ENCODE results near the gene MCTP1. TPM values are rescaled to one million over a fixed set of nuclear protein-coding genes. Genes with fewer than 3 reads are reported as not detected.

Gene MCTP1
- total and polyA plus RNA-seq, 2 of the 13 experiments (the other 11 are each of a cell fraction or from before 2014, with no cell fraction given) = 0.15 to 0.48 TPM

DNA sequence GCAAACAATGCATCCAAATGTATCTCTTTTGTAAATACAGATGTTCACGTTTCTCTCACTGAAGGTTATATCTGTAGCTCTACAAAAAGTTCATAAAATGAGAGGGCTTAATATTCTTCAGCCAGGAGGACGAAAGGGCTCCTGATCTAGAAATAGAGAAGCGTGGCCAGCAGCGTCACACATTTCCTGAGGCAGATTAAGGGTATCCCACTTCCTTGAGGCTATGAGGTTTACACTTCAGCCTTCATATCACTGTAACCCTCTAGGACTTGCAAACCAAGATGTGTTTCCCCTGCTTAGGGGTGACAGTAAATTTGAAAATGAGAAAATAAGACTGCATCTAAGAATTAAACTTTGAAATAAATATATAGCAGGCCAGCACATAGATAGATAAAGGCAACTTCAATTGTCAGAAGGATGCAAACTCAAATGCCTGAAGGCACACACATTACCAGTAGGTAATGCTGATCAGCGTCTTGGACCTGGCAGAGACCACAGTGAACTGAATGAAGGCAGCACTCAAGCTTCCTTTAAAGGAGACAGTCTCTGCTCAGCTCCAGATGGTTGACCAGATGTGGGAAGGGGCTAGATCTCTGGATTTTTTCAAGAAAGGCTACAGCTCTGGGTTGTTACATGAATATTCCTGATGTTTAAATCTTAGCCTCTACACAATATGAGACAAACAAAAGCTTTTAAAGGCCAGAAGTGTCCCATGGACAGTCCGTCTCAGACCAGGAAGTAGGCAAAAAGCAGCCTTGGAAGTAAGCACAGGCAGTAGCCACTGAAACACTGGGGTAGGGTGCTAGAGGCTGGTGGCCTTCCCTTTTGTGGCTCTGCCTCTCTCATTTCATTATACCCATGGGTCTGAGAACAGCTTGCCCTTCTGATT lies 197.7 kb downstream of the MCTP1 start (continued):
- TF ChIP-seq CEBPZ (IDR thresholded peaks at IDR 0.05; ENCODE audit: low read length) (no peak), PRPF4 (IDR thresholded peaks at IDR 0.05; ENCODE audit: low read depth, low read length, poor library complexity, severe bottlenecking) (no peak), ZNF484 (CRISPR knock-in tag; IDR thresholded peaks at IDR 0.05; ENCODE audit: borderline replicate concordance, low read depth) (no peak), HOMEZ (CRISPR knock-in tag; IDR thresholded peaks at IDR 0.05; ENCODE audit: low read depth) (no peak), ZNF574 (CRISPR knock-in tag; IDR thresholded peaks at IDR 0.05) (no peak)
